HG03442 (cell line): ENCODE results near the gene TMEM123.

Experiments used
- ATAC-seq: cut with Tn5 transposase; IDR thresholded peaks from one replicate; pipeline ENCODE4 v1.9.1; 2021; ENCODE audit warnings: mild to moderate bottlenecking, moderate library complexity; ENCODE audit not compliant: unreplicated experiment

TMEM123 gene

DNA sequence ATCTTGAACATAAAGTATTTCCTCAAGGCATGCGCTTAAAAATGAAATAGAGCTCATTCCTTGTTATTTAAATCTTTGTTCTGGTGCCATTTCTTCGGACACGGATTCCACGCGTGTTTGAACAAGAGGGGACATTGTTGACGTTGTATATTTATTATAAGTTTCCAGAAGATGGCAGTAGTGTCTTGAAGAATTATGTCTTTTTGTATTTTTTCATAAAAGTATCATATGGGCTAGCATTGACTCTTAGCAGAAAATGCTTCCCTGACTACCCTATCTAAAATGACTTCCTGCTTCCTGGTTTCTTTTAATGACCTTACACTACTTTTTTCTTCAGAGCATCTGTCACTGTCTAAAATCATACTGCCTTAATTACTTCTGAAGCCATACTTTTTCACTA lies 85.2 kb downstream of the TMEM123 start:
- ATAC-seq, result no peak

- ATAC-seq, result no peak
Observed at GRCh38 chr11:102364991-102365390, 87.6 kb downstream of the TMEM123 start.

DNA sequence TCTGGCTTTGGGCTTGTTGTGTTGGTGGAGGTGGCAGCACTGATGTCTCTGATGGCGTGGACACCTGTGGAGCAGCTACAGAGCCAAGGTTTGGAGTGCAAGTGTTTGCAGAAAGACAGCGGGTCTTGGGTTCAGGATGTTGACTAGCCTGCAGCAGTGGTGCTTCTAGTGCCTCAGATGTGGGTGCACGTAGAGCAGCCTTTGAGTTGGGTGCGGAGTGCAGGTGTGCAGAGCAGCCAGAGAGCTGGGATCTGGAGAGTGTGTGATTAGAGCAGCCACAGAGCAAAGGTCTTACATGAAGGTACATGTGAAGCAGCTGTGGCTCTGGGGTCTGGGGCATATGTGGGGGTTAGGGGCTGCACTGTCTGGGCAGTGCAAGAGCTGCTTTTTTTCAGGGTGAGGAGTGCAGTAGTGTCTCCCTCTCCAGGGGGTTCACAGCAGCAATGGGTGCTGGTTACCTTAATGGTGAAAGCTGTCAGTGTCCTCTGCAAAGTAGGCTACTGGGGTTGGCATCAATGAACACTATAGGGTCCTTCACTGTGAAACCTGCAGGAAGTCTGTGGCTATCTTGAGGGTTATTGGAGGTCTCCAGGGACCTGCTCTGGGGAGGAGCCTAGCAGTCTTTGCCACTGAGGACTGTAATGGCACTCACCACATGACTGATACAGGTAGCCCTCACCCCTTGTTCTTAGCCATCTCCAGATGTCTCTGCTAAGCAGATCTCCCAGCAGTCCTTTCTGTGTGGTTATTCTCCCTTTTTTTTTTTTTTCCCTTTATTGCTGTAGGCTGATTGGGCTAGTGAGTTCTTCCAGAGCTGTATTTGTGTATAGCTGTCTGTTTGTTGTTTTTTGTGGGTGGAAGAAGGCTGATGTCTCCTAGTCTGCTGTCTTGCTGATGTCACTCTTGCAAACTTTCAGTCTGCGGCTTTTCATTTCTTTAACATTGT lies 91.2 kb downstream of the TMEM123 start:
- ATAC-seq, result peak; percentile 96

DNA sequence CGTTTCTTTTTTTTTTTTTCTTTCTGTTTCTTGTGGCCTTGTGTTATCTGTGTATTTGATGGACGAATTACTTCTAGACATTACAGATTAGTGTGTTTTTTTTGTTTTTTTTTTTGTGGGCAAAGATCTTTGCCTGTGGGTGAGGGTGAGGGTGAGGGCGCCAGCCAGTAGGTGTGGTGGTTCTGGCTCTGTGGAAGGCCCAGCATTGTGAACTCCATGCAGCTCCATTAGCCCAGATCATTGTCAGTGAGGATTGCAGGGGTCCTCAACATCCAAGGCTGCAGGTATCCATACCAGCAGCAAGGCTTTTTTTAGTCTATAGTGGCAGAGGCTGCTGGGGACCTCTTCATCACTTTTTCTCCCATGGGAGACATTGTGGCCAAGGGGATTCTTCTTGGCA lies 91.9 kb downstream of the TMEM123 start:
- ATAC-seq, result no peak

GRCh38 chr11:102359372-102359771 lies 93.2 kb downstream of the TMEM123 start:
- ATAC-seq, result no peak

DNA sequence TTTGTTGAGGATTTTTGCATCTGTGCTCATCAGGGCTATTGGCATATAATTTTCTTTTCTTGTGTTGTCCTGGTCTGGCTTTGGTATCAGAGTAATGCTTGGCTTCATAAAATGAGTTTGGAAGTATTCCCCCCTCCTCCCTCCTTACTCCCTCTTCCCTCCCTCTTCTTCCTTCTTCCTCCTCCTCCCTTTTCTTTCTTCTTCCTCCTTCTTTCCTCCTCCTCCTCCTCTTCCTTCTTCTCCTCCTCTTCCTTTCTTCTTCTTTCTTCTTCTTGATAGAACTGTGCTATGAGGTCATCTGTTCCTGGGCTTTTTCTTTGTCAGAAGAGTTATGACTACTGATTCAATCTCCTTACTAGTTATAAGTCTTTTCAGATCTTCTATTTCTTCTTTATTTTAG lies 95.4 kb downstream of the TMEM123 start:
- no peak for ATAC-seq

- peak; percentile 3 for ATAC-seq
Observed at GRCh38 chr11:102347462-102348370, 104.8 kb downstream of the TMEM123 start.

DNA sequence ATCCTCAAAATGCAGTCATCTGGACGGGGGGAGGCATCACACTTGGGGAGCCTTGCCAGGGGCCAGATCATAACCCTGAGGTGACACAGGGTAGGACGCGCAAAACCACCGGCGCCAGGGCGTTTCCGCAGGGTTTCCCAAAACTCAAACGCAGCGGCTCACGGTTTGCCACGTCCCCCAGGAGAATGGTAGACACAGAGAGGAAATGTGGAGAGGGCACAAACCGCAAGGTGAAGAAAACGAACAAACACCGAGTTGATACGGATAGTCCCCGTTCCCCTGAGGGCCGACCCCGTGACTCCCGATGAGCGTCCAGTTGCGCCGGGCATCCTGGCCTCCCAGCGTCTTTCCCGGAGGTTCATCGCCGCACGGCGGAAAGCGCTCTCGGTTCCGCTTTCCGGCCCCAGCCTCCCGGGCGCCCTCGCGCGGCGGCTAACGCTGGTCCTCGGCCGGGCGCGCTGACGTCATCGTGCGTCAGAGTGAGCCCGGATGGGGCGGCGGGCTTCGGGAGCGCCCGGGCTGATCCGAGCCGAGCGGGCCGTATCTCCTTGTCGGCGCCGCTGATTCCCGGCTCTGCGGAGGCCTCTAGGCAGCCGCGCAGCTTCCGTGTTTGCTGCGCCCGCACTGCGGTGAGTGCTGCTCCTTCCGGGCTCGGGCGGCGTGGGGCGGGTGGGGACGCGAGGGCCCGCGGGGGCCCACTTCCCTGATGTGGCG lies 105.7 kb downstream of the TMEM123 start, which contains the start of gene BIRC2:
TSS of gene BIRC2 (plus strand) at position 467 of the 714 bp plus-strand sequence. CDS start 2,641 bp downstream, outside the sequence.
- peak; percentile 84 for ATAC-seq

- ATAC-seq, result no peak
Observed at GRCh38 chr11:102346456-102346747, 106.2 kb downstream of the TMEM123 start.
